Suppressor macrophage treated with lipopolysaccharide for 1 hour (primary cell): Measurements from ENCODE around the gene SMARCC1.
A peak's percentile ranks its signal among the peaks of the same experiment; 100 is the strongest.

Experiments used
- DNase-seq, 3 donors: peaks; one replicate each; pipeline ENCODE4 v3.0.0-alpha.2; 2020 to 2022

Gene SMARCC1

GRCh38 chr3:47692158-47692557 lies 89.5 kb downstream of the SMARCC1 start:
- DNase-seq: no peak

GRCh38 chr3:47688488-47688887 lies 93.2 kb downstream of the SMARCC1 start:
- no peak for DNase-seq

- no peak for DNase-seq
Observed at GRCh38 chr3:47685037-47685436, 96.7 kb downstream of the SMARCC1 start.

- no peak for DNase-seq
Observed at GRCh38 chr3:47681016-47681415, 100.7 kb downstream of the SMARCC1 start.

GRCh38 chr3:47678446-47679338 lies 103.0 kb downstream of the SMARCC1 start:
- no peak for DNase-seq

- DNase-seq: no peak
Observed at GRCh38 chr3:47669026-47669749, 112.5 kb downstream of the SMARCC1 start.

GRCh38 chr3:47666118-47666517 lies 115.6 kb downstream of the SMARCC1 start:
- DNase-seq: no peak

GRCh38 chr3:47664519-47664918 lies 117.2 kb downstream of the SMARCC1 start:
- peak in 2 of 3 donors; percentile 6 to 25 for DNase-seq

- peak in 1 of 3 donors; percentile 10 for DNase-seq
Observed at GRCh38 chr3:47663630-47664240, 118.0 kb downstream of the SMARCC1 start.

GRCh38 chr3:47661121-47661752 lies 120.5 kb downstream of the SMARCC1 start:
- DNase-seq: peak in 1 of 3 donors; percentile 2

GRCh38 chr3:47658444-47658843 lies 123.2 kb downstream of the SMARCC1 start:
- no peak for DNase-seq

- no peak for DNase-seq
Observed at GRCh38 chr3:47652142-47652541, 129.6 kb downstream of the SMARCC1 start.

- DNase-seq: no peak
Observed at GRCh38 chr3:47650294-47650693, 131.4 kb downstream of the SMARCC1 start.

GRCh38 chr3:47647550-47647949 lies 134.1 kb downstream of the SMARCC1 start:
- DNase-seq: no peak

GRCh38 chr3:47646362-47646761 lies 135.3 kb downstream of the SMARCC1 start:
- no peak for DNase-seq

GRCh38 chr3:47645551-47645950 lies 136.1 kb downstream of the SMARCC1 start:
- no peak for DNase-seq

- no peak for DNase-seq
Observed at GRCh38 chr3:47643092-47643491, 138.6 kb downstream of the SMARCC1 start.

- DNase-seq: no peak
Observed at GRCh38 chr3:47641739-47642138, 140.0 kb downstream of the SMARCC1 start.

GRCh38 chr3:47636921-47637320 lies 144.8 kb downstream of the SMARCC1 start:
- DNase-seq: no peak

GRCh38 chr3:47636225-47636624 lies 145.5 kb downstream of the SMARCC1 start:
- DNase-seq: no peak

GRCh38 chr3:47635536-47635935 lies 146.2 kb downstream of the SMARCC1 start:
- peak; percentile 14 to 26 (median 20) for DNase-seq

GRCh38 chr3:47634996-47635395 lies 146.7 kb downstream of the SMARCC1 start:
- DNase-seq: peak; percentile 41 to 55 (median 54)

GRCh38 chr3:47630810-47631209 lies 150.9 kb downstream of the SMARCC1 start:
- no peak for DNase-seq
